ENCODE data around the gene LRFN3.
"Not testable (repeated sequence)": the region's sequence is repeated elsewhere in the genome, so short reads cannot be mapped to it uniquely, and the experiment has no call there.

Gene LRFN3

GRCh38 chr19:35905178-35905727 is 30.9 kb upstream of the LRFN3 start:
- DNase-seq (ENCODE audit: low read depth in 2 of 2) = no peak

- no peak for DNase-seq (ENCODE audit: low read depth in 2 of 2)
Measured at GRCh38 chr19:35907377-35907745, 28.8 kb upstream of the LRFN3 start.

- DNase-seq (ENCODE audit: low read depth in 2 of 2) = no peak
Measured at GRCh38 chr19:35908010-35908441, 28.1 kb upstream of the LRFN3 start, which contains the start of gene TYROBP. TYROBP (minus strand) TSS chr19:35908295; CDS start chr19:35908228, 67 bp downstream.

GRCh38 chr19:35908973-35909683 is 27.0 kb upstream of the LRFN3 start:
- no peak for DNase-seq (ENCODE audit: low read depth in 2 of 2)

GRCh38 chr19:35909684-35910035 is 26.5 kb upstream of the LRFN3 start:
- DNase-seq (ENCODE audit: low read depth in 2 of 2) = no peak

- not testable (repeated sequence) for DNase-seq (ENCODE audit: low read depth in 2 of 2)
Measured at GRCh38 chr19:35910355-35910754, 25.8 kb upstream of the LRFN3 start.

GRCh38 chr19:35911173-35911572 is 25.0 kb upstream of the LRFN3 start:
- DNase-seq (ENCODE audit: low read depth in 2 of 2) = no peak

GRCh38 chr19:35911790-35912189 is 24.4 kb upstream of the LRFN3 start:
- no peak for DNase-seq (ENCODE audit: low read depth in 2 of 2)

GRCh38 chr19:35913589-35913988 is 22.6 kb upstream of the LRFN3 start:
- DNase-seq (ENCODE audit: low read depth in 2 of 2) = no peak

- DNase-seq (ENCODE audit: low read depth in 2 of 2) = no peak
Measured at GRCh38 chr19:35915443-35915842, 20.7 kb upstream of the LRFN3 start.

GRCh38 chr19:35919306-35919705 is 16.9 kb upstream of the LRFN3 start:
- DNase-seq (ENCODE audit: low read depth in 2 of 2) = no peak

- no peak for DNase-seq (ENCODE audit: low read depth in 2 of 2)
Measured at GRCh38 chr19:35921012-35921411, 15.2 kb upstream of the LRFN3 start.

GRCh38 chr19:35925501-35925900 is 10.7 kb upstream of the LRFN3 start:
- no peak for DNase-seq (ENCODE audit: low read depth in 2 of 2)

- DNase-seq (ENCODE audit: low read depth in 2 of 2) = no peak
Measured at GRCh38 chr19:35928507-35928906, 7.7 kb upstream of the LRFN3 start.

GRCh38 chr19:35929876-35930275 is 6.3 kb upstream of the LRFN3 start:
- no peak for DNase-seq (ENCODE audit: low read depth in 2 of 2)

GRCh38 chr19:35931161-35931873 is 4.9 kb upstream of the LRFN3 start:
- DNase-seq (ENCODE audit: low read depth in 2 of 2) = peak; percentile 97 to 99

GRCh38 chr19:35931874-35932202 is 4.3 kb upstream of the LRFN3 start:
- DNase-seq (ENCODE audit: low read depth in 2 of 2) = no peak

GRCh38 chr19:35932291-35932936 is 3.8 kb upstream of the LRFN3 start:
- DNase-seq (ENCODE audit: low read depth in 2 of 2) = no peak

- no peak for DNase-seq (ENCODE audit: low read depth in 2 of 2)
Measured at GRCh38 chr19:35936738-35937268, 629 bp downstream of the LRFN3 start.

- DNase-seq (ENCODE audit: low read depth in 2 of 2) = no peak
Measured at GRCh38 chr19:35937345-35938281, 1.4 kb downstream of the LRFN3 start.

All from stimulated activated CD4-positive, alpha-beta T cell treated with anti-CD3 and anti-CD28 coated beads, Interleukin-4, amount 100 ng/mL, for 48 hours (primary cell).